Left lung (tissue), 14 donors: ENCODE data around the gene TAF1. TPM values are rescaled to one million over a fixed set of nuclear protein-coding genes. Genes with fewer than 3 reads are reported as not detected.
A peak's percentile ranks its signal among the peaks of the same experiment; 100 is the strongest.
"Not testable (repeated sequence)": the region's sequence is repeated elsewhere in the genome, so short reads cannot be mapped to it uniquely, and the experiment has no call there.

ENCODE experiments used
- ATAC-seq: fragments of 200-7000 bp; cut with Tn5 transposase; one replicate; pipeline ENCODE4 v1.9.1; 2020; ENCODE audit warnings: moderate library complexity
- DNase-seq, 4 donors: peaks; one replicate each; pipeline ENCODE4 v3.0.0-alpha.2; 2013 to 2020
- H3K27ac ChIP-seq, 2 donors: fragments of 200-600 bp; sonication (generic) in 1 of 2; one replicate each; pipeline versions ENCODE4 v1.5.0 to v1.8.0; 2020 to 2021
- H3K27me3 ChIP-seq, 2 donors: fragments of 200-600 bp; sonication (generic) in 1 of 2; one replicate each; pipeline versions ENCODE4 v1.5.0 to v1.8.0; 2020 to 2021
- H3K36me3 ChIP-seq, 2 donors: fragments of 200-600 bp; sonication (generic) in 1 of 2; one replicate each; pipeline versions ENCODE4 v1.5.0 to v1.8.0; 2020 to 2021
- H3K4me1 ChIP-seq, 2 donors: fragments of 200-600 bp; one replicate each; pipeline ENCODE4 v1.8.0; 2021
- H3K4me3 ChIP-seq, 2 donors: fragments of 200-600 bp; sonication (generic) in 1 of 2; one replicate each; pipeline versions ENCODE4 v1.5.0 to v1.8.0; 2020 to 2021; ENCODE audit warnings: mild to moderate bottlenecking in 1 of 2
- H3K9me3 ChIP-seq, 2 donors: fragments of 200-600 bp; sonication (generic) in 1 of 2; one replicate each; pipeline versions ENCODE4 v1.5.0 to v1.8.0; 2020 to 2021
- CTCF ChIP-seq, 2 donors: fragments of 200-600 bp; sonication (generic) in 1 of 2; IDR thresholded peaks; one replicate each; pipeline versions ENCODE4 v1.5.0 to v1.8.0; 2021; ENCODE audit warnings: antibody characterized with exemption in 2 of 2
- intact Hi-C, 2 donors: fragments of 100-400 bp; cut with DNase I; formaldehyde crosslinking; loops; one replicate each; pipeline versions ENCODE4 v1.11.2 to v1.14.2; 2022
- long read RNA-seq, 12 donors: library from polyadenylated mRNA in 2 of 12; unstranded in 2 of 12; transcript quantifications; one replicate each; pipeline ENCODE4 v2.0.0 and lab custom pipeline, GENCODE V29; 2019 to 2026
- polyA plus RNA-seq, 6 donors: library from polyadenylated mRNA; unstranded; fragments of 120-200 nt; gene quantifications; one replicate each; pipeline ENCODE4 v1.2.1, GENCODE V29; 2013; ENCODE audit not compliant: insufficient read length in 6 of 6
- total RNA-seq, 2 donors: library from RNA; stranded (reverse); fragmentation: NEBNext Ultra II Directional; extraction: Animal tissue kit (Norgen Biotek cat#: 25700); gene quantifications; one replicate each; pipeline ENCODE4 v1.2.1, GENCODE V29; 2021
- donor health status: DM: no; HTN: yes; CAD: no.
- donor health status: DM: no; HTN: no; CAD: no.

The TAF1 gene
- total RNA-seq, result 10 to 100 TPM; 26.2 to 31.6 TPM
- polyA plus RNA-seq, result 10 to 100 TPM; 53.8 to 66.4 (median 59.6) TPM
- long read RNA-seq, donor 1, partial matches to known transcripts, result 16 of 17 reads
- long read RNA-seq, donor 1, other reads (novel, unspliced or antisense), result 0 of 17 reads
- long read RNA-seq, donor 2, partial matches to known transcripts, result 6 of 7 reads
- long read RNA-seq, donor 2, other reads (novel, unspliced or antisense), result 0 of 7 reads
- long read RNA-seq, donor 3, result 0 reads
- long read RNA-seq, donor 4, result 0 reads
- long read RNA-seq, donor 5, partial matches to known transcripts, result 0 of 3 reads
- long read RNA-seq, donor 5, other reads (novel, unspliced or antisense), result 0 of 3 reads
- long read RNA-seq, donor 6, partial matches to known transcripts, result 14 of 15 reads
- long read RNA-seq, donor 6, other reads (novel, unspliced or antisense), result 0 of 15 reads
- long read RNA-seq, donor 7, partial matches to known transcripts, result 0 of 1 reads
- long read RNA-seq, donor 7, other reads (novel, unspliced or antisense), result 0 of 1 reads
- long read RNA-seq, donor 8, partial matches to known transcripts, result 9 of 10 reads
- long read RNA-seq, donor 8, other reads (novel, unspliced or antisense), result 0 of 10 reads
- long read RNA-seq, donor 9, result 0 reads
- long read RNA-seq, donor 10, partial matches to known transcripts, result 1 of 1 reads
- long read RNA-seq, donor 10, other reads (novel, unspliced or antisense), result 0 of 1 reads
- long read RNA-seq, donor 11, partial matches to known transcripts, result 13 of 13 reads
- long read RNA-seq, donor 11, other reads (novel, unspliced or antisense), result 0 of 13 reads
- long read RNA-seq, donor 12, partial matches to known transcripts, result 19 of 21 reads
- long read RNA-seq, donor 12, other reads (novel, unspliced or antisense), result 0 of 21 reads

GRCh38 chrX:71365875-71366673 lies at the start of gene TAF1:
Gene TAF1, plus strand, starts transcription at chrX:71366357. Its CDS starts 18 bp downstream, at chrX:71366375.
- peaks cover 0 to 11% of the 10 kb centered on the region in 2 donors for H3K36me3 ChIP-seq
- H3K27ac ChIP-seq, result peak within 1 kb of the TSS; percentile 72 to 92
- intact Hi-C loops, result no loop called here
- peaks cover 0 to 6% of the 10 kb centered on the region in 2 donors for H3K4me1 ChIP-seq
- peak within 1 kb of the TSS; percentile 42 to 65 for H3K4me3 ChIP-seq
- TF ChIP-seq CTCF (IDR thresholded peaks at IDR 0.05), result no peak
- no peaks in the 10 kb centered on the region for H3K27me3 ChIP-seq
- ATAC-seq (peak; percentile 95), DNase-seq (peak; percentile 88 to 95 (median 93))
- no peaks in the 10 kb centered on the region for H3K9me3 ChIP-seq

GRCh38 chrX:71316959-71317358 lies 49.2 kb upstream of the TAF1 start:
- intact Hi-C loops, H3K27ac ChIP-seq, H3K36me3 ChIP-seq, H3K27me3 ChIP-seq, DNase-seq, H3K9me3 ChIP-seq, H3K4me1 ChIP-seq, ATAC-seq, H3K4me3 ChIP-seq: not testable (repeated sequence)

- Histone ChIP-seq H3K9me3 (no peaks in the 10 kb centered on the region), H3K4me1 (no peaks in the 10 kb centered on the region), H3K4me3 (no peak overlapping the region), H3K36me3 (no peaks in the 10 kb centered on the region), H3K27ac (no peak overlapping the region), H3K27me3 (no peaks in the 10 kb centered on the region)
- DNase-seq (no peak), ATAC-seq (no peak)
- intact Hi-C loops, result no loop called here
- no peak for TF ChIP-seq CTCF (IDR thresholded peaks at IDR 0.05)
Observed at GRCh38 chrX:71320126-71320525, 46.0 kb upstream of the TAF1 start.

GRCh38 chrX:71321731-71322130 lies 44.4 kb upstream of the TAF1 start:
- intact Hi-C loops, result no loop called here
- no peak for TF ChIP-seq CTCF (IDR thresholded peaks at IDR 0.05)
- H3K9me3 ChIP-seq, result peaks cover 0 to 12% of the 10 kb centered on the region in 2 donors
- no peaks in the 10 kb centered on the region for H3K27me3 ChIP-seq
- no peak overlapping the region for H3K4me3 ChIP-seq
- no peak overlapping the region for H3K27ac ChIP-seq
- no peaks in the 10 kb centered on the region for H3K36me3 ChIP-seq
- ATAC-seq (no peak), DNase-seq (no peak)
- no peaks in the 10 kb centered on the region for H3K4me1 ChIP-seq

- ATAC-seq, H3K4me3 ChIP-seq, H3K27ac ChIP-seq, H3K36me3 ChIP-seq, DNase-seq, H3K27me3 ChIP-seq, H3K4me1 ChIP-seq, intact Hi-C loops: not testable (repeated sequence)
- peaks cover 0 to 13% of the 10 kb centered on the region in 2 donors for H3K9me3 ChIP-seq
Observed at GRCh38 chrX:71324452-71324851, 41.7 kb upstream of the TAF1 start.
